A673 (cell line): ENCODE measurements around the gene ADAMTS2. TPM values are rescaled to one million over a fixed set of nuclear protein-coding genes. Genes with fewer than 3 reads are reported as not detected.
A peak's percentile ranks its signal among the peaks of the same experiment; 100 is the strongest.

Experiments used
- BruUV-seq: library from RNA; stranded (reverse); fragments of 400-500 nt; replicated peaks from 2 replicates; lab custom pipeline; 2021; lab: Mats Ljungman, UMichigan
- CTCF ChIA-PET: fragments of 300-600 bp; sonication (Branson Sonifier 250); formaldehyde crosslinking; loops from one replicate; lab custom pipeline; 2022; ENCODE audit warnings: antibody characterized with exemption; lab: Charles Lee
- POLR2A ChIA-PET: fragments of 300-600 bp; sonication (Branson Sonifier 250); formaldehyde crosslinking; loops from one replicate; lab custom pipeline; 2022; ENCODE audit warnings: antibody characterized with exemption; ENCODE audit not compliant: low non-redundant PET; lab: Charles Lee
- DNase-seq: peaks from one replicate; pipeline ENCODE4 v3.0.0-alpha.2; 2015; ENCODE audit warnings: low spot score
- H3K27ac ChIP-seq: fragments of 200-600 bp; sonication (generic); 2 replicates; pipeline ENCODE4 v1.5.1; 2016; ENCODE audit warnings: mixed run types, low read depth, mild to moderate bottlenecking, mixed read lengths, antibody characterized with exemption, low read length; ENCODE audit not compliant: poor library complexity, severe bottlenecking
- H3K27me3 ChIP-seq: fragments of 200-600 bp; sonication (generic); replicated peaks from 2 replicates; pipeline ENCODE4 v1.6.1; 2017; ENCODE audit warnings: mixed run types, low read depth, mild to moderate bottlenecking, mixed read lengths, antibody characterized with exemption, low read length; ENCODE audit not compliant: insufficient read depth, poor library complexity
- H3K36me3 ChIP-seq: fragments of 200-600 bp; sonication (generic); 2 replicates; pipeline ENCODE4 v1.6.1; 2016; ENCODE audit warnings: mixed run types, mild to moderate bottlenecking, mixed read lengths, antibody characterized with exemption, low read length; ENCODE audit not compliant: insufficient read depth, poor library complexity, severe bottlenecking
- H3K4me1 ChIP-seq: fragments of 200-600 bp; sonication (generic); 2 replicates; pipeline ENCODE4 v1.6.1; 2017; ENCODE audit warnings: mixed run types, mild to moderate bottlenecking, mixed read lengths, antibody characterized with exemption, low read length; ENCODE audit not compliant: insufficient read depth, poor library complexity, severe bottlenecking
- H3K4me3 ChIP-seq: fragments of 200-600 bp; sonication (generic); 2 replicates; pipeline ENCODE4 v1.5.1; 2016; ENCODE audit warnings: low read depth, mixed run types, mild to moderate bottlenecking, mixed read lengths, low read length; ENCODE audit not compliant: poor library complexity, severe bottlenecking
- H3K9me3 ChIP-seq: fragments of 200-600 bp; sonication (generic); 2 replicates; pipeline ENCODE4 v1.6.1; 2016; ENCODE audit warnings: mixed run types, low read depth, mild to moderate bottlenecking, mixed read lengths, antibody characterized with exemption, low read length; ENCODE audit not compliant: poor library complexity, severe bottlenecking
- EZH2 ChIP-seq: fragments of 200-600 bp; sonication (generic); IDR thresholded peaks from 2 replicates; pipeline ENCODE4 v1.6.1; 2017; ENCODE audit warnings: borderline replicate concordance, low read depth, mild to moderate bottlenecking, mixed read lengths, antibody characterized with exemption, low read length; ENCODE audit not compliant: poor library complexity, severe bottlenecking
- intact Hi-C: fragments of 100-400 bp; cut with micrococcal nuclease; formaldehyde crosslinking; loops from one replicate; pipeline ENCODE4 v1.10.0; 2022; ENCODE audit not compliant: unreplicated experiment
- total RNA-seq: library from RNA; stranded (reverse); gene quantifications from 2 replicates; pipeline ENCODE4 v1.2.3, GENCODE V29; 2021
- TF ChIP-seq, protein P1 (sequence below): fragments of 300-800, 200-600 bp; sonication (generic); conservative IDR thresholded peaks from 2 replicates; pipeline ENCODE4 v1.5.1; 2017; ENCODE audit warnings: low read depth, mild to moderate bottlenecking, antibody characterized with exemption, low read length, moderate library complexity, mixed read lengths

Gene ADAMTS2
- total RNA-seq, 1 experiment from 2014 or later, result 0.39 TPM

DNA sequence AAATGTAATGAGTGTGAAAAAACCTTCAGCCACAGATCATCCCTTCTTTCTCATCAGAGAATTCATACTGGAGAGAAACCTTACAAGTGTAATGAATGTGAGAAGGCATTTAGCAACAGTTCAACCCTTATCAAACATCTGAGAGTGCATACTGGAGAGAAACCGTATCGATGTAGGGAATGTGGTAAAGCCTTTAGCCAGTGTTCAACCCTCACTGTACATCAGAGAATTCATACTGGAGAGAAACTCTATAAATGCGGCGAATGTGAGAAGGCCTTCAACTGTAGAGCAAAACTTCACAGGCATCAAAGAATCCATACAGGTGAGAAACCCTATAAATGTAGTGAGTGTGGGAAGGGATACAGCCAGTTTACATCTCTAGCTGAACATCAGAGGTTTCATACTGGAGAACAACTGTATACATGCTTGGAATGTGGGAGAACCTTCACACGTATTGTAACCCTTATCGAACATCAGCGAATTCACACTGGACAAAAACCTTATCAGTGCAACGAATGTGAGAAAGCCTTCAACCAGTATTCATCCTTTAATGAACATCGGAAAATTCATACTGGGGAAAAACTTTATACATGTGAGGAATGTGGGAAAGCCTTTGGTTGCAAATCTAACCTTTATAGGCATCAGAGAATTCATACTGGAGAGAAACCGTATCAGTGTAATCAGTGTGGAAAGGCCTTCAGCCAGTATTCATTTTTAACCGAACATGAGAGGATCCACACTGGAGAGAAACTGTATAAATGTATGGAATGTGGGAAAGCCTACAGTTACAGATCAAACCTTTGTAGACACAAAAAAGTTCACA lies 265.9 kb downstream of the ADAMTS2 start:
- H3K4me3 ChIP-seq, result no peak overlapping the region
- H3K27ac ChIP-seq, result no peak overlapping the region
- no peaks in the 10 kb centered on the region for H3K27me3 ChIP-seq
- ChIA-PET CTCF (no interaction called here), POLR2A (no interaction called here)
- peaks cover 44% of the 10 kb centered on the region for H3K36me3 ChIP-seq
- TF ChIP-seq, protein P1, sequence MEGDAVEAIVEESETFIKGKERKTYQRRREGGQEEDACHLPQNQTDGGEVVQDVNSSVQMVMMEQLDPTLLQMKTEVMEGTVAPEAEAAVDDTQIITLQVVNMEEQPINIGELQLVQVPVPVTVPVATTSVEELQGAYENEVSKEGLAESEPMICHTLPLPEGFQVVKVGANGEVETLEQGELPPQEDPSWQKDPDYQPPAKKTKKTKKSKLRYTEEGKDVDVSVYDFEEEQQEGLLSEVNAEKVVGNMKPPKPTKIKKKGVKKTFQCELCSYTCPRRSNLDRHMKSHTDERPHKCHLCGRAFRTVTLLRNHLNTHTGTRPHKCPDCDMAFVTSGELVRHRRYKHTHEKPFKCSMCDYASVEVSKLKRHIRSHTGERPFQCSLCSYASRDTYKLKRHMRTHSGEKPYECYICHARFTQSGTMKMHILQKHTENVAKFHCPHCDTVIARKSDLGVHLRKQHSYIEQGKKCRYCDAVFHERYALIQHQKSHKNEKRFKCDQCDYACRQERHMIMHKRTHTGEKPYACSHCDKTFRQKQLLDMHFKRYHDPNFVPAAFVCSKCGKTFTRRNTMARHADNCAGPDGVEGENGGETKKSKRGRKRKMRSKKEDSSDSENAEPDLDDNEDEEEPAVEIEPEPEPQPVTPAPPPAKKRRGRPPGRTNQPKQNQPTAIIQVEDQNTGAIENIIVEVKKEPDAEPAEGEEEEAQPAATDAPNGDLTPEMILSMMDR, result no peak
- TF ChIP-seq EZH2, result no peak
- BruUV-seq, result no TSS peak
- peaks cover 85% of the 10 kb centered on the region for H3K9me3 ChIP-seq
- DNase-seq, result no peak
- H3K4me1 ChIP-seq, result no peaks in the 10 kb centered on the region
- intact Hi-C loops, result no loop called here

DNA sequence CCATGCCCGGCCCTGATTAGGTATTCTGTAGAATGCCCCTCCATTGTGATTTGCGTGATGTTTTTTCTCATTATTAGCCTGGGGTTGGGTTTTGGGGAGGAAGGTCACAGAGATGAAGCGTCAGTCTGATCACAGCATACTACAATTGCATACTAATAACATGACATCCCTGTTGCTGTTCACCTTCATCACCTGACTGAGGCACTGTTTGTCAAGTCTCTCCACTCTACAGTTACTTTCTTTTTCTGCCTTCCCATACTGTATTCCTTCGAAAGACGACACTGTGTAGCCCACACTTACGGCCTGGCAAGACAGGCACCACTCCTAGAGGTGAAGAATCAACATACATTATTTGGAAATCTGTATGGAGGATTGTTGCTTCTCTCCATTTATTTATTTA lies 279.6 kb downstream of the ADAMTS2 start:
- no TSS peak for BruUV-seq
- Histone ChIP-seq H3K27me3 (no peaks in the 10 kb centered on the region), H3K36me3 (peaks cover 17% of the 10 kb centered on the region), H3K27ac (no peak overlapping the region), H3K9me3 (peaks cover 22% of the 10 kb centered on the region), H3K4me3 (no peak overlapping the region), H3K4me1 (no peaks in the 10 kb centered on the region)
- POLR2A ChIA-PET, result no interaction called here
- TF ChIP-seq EZH2, result no peak
- TF ChIP-seq, protein P1, result no peak
- DNase-seq, result no peak
- CTCF ChIA-PET, result no interaction called here
- intact Hi-C loops, result no loop called here

DNA sequence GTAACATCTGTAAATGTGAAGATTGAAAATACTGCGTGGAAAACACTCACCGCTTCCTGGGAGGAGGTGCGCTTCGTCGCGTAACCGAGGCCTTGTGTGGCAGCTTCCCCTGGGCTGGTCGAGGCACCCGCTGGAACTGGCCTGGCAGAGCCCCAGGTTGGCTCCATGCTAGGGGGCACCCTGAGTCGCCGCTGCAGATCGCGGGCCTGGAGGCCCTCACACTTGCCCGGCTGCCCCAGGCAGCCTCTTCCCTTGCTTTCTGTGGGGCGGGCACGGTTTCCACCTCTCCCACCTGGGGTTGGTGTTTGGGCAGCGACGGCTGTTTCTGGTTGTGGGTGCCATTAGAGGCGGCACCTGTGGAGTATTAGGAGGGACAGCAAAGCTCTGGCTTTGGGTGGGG lies 284.2 kb downstream of the ADAMTS2 start:
- intact Hi-C loops, result no loop called here
- H3K4me3 ChIP-seq, result peak overlapping the region; percentile 66
- H3K36me3 ChIP-seq, result peaks cover 8% of the 10 kb centered on the region
- TF ChIP-seq, protein P1, result no peak
- TF ChIP-seq EZH2, result no peak
- BruUV-seq, result no TSS peak
- ChIA-PET CTCF (no interaction called here), POLR2A (no interaction called here)
- H3K27ac ChIP-seq, result no peak overlapping the region
- no peaks in the 10 kb centered on the region for H3K4me1 ChIP-seq
- DNase-seq, result no peak
- no peaks in the 10 kb centered on the region for H3K27me3 ChIP-seq
- peaks cover 20% of the 10 kb centered on the region for H3K9me3 ChIP-seq

Other genes starting within 250 kb of the ADAMTS2 start
- 41.4 and 45.2 TPM in 2 replicates for gene RUFY1, start 205.1 kb upstream of the ADAMTS2 start, total RNA-seq